SK-N-SH (cell line): Measurements from ENCODE around the gene UCHL5. TPM values are rescaled to one million over a fixed set of nuclear protein-coding genes. Genes with fewer than 3 reads are reported as not detected.

Experiments
- CTCF ChIA-PET: fragments of 300-600, 350-600 bp; formaldehyde crosslinking; extraction: SDS; loops from one replicate; lab custom pipeline; 2021; lab: Yijun Ruan, JAX
- POLR2A ChIA-PET: fragments of 350-600 bp; sonication (Branson Sonifier 250); formaldehyde crosslinking; extraction: SDS; loops from one replicate; lab custom pipeline; 2020; ENCODE audit warnings: antibody characterized with exemption, inconsistent platforms; lab: Yijun Ruan, JAX
- DNase-seq: peaks from one replicate; pipeline ENCODE4 v3.0.0; 2012
- H2AFZ ChIP-seq: fragments of 200-600 bp; sonication (generic); 2 replicates; pipeline ENCODE4 v1.8.1; 2016; ENCODE audit warnings: antibody characterized with exemption, mild to moderate bottlenecking, low read depth
- H3F3A ChIP-seq: fragments of 200-600 bp; sonication (generic); replicated peaks from 2 replicates; pipeline ENCODE3; 2016; ENCODE audit warnings: antibody characterized with exemption, mild to moderate bottlenecking; ENCODE audit not compliant: insufficient read depth
- H3K27ac ChIP-seq, 2 experiments: fragments of 200-500 bp in 1 of 2; fragments of 200-600 bp in 1 of 2; sonication (Bioruptor generic) in 1 of 2; sonication (generic), shearing (Covaris generic) in 1 of 2; 2 replicates each; pipeline versions ENCODE4 v1.5.1 to v1.6.1; 2014 to 2016; ENCODE audit warnings: low read depth in 2 of 2, inconsistent platforms in 1 of 2, low read length in 1 of 2, mild to moderate bottlenecking in 1 of 2, mixed read lengths in 1 of 2
- H3K27me3 ChIP-seq: fragments of 200-600 bp; sonication (generic), shearing (Covaris generic); 2 replicates; pipeline ENCODE4 v1.6.1; 2016; ENCODE audit warnings: mixed run types; ENCODE audit not compliant: insufficient read depth
- H3K36me3 ChIP-seq, 2 experiments: fragments of 200-500 bp in 1 of 2; fragments of 200-600 bp in 1 of 2; sonication (Bioruptor generic) in 1 of 2; sonication (generic) in 1 of 2; replicated peaks in 1 of 2; 2 replicates each; pipeline versions ENCODE3 to v1.5.1; 2014 to 2016; ENCODE audit warnings: low read length in 1 of 2, mild to moderate bottlenecking in 1 of 2; ENCODE audit not compliant: insufficient read depth in 2 of 2, control insufficient read depth in 1 of 2
- H3K4me1 ChIP-seq, 2 experiments: fragments of 200-500 bp in 1 of 2; fragments of 200-600 bp in 1 of 2; sonication (Bioruptor generic) in 1 of 2; sonication (generic), shearing (Covaris generic) in 1 of 2; 2 replicates each; pipeline versions ENCODE4 v1.5.1 to v1.6.1; 2014 to 2016; ENCODE audit warnings: low read depth in 1 of 2, low read length in 1 of 2, mixed run types in 1 of 2; ENCODE audit not compliant: insufficient read depth in 2 of 2, control insufficient read depth in 1 of 2
- H3K4me2 ChIP-seq: fragments of 200-600 bp; sonication (generic), shearing (Covaris generic); 2 replicates; pipeline ENCODE4 v1.6.1; 2017; ENCODE audit warnings: mixed run types
- H3K4me3 ChIP-seq, 2 experiments: fragments of 200-500 bp in 1 of 2; fragments of 200-600 bp in 1 of 2; sonication (Bioruptor generic) in 1 of 2; sonication (generic), shearing (Covaris generic) in 1 of 2; 2 replicates each; pipeline versions ENCODE4 v1.5.1 to v1.8.1; 2014 to 2016; ENCODE audit warnings: low read depth in 2 of 2, inconsistent platforms in 1 of 2, low read length in 1 of 2, mild to moderate bottlenecking in 1 of 2, mixed read lengths in 1 of 2, moderate library complexity in 1 of 2
- H3K79me2 ChIP-seq: fragments of 200-600 bp; sonication (generic); 2 replicates; pipeline ENCODE4 v1.8.1; 2017; ENCODE audit warnings: mild to moderate bottlenecking; ENCODE audit not compliant: insufficient read depth
- H3K9ac ChIP-seq: fragments of 200-600 bp; sonication (generic); 2 replicates; pipeline ENCODE4 v1.6.1; 2017; ENCODE audit warnings: mixed run types
- H3K9me2 ChIP-seq: fragments of 200-600 bp; sonication (generic); 2 replicates; pipeline ENCODE4 v1.6.1; 2017; ENCODE audit warnings: mixed run types
- H3K9me3 ChIP-seq: fragments of 200-600 bp; sonication (generic); 2 replicates; pipeline ENCODE4 v1.6.1; 2017; ENCODE audit warnings: mixed run types, mild to moderate bottlenecking, moderate library complexity
- H4K20me1 ChIP-seq: fragments of 200-600 bp; sonication (generic); 2 replicates; pipeline ENCODE4 v1.6.1; 2017; ENCODE audit warnings: mild to moderate bottlenecking, mixed run types; ENCODE audit not compliant: insufficient read depth
- CHD2 ChIP-seq: fragments of 150-350 bp; IDR thresholded peaks from 2 replicates; pipeline ENCODE4 v1.6.1; 2018; ENCODE audit warnings: low read length; ENCODE audit not compliant: partially characterized antibody
- ELF1 ChIP-seq: IDR thresholded peaks from 2 replicates; pipeline ENCODE4 v1.4.0; 2012
- EZH2phosphoT487 ChIP-seq: fragments of 200-600 bp; sonication (generic); IDR thresholded peaks from 2 replicates; pipeline ENCODE4 v1.6.1; 2017; ENCODE audit warnings: low read depth, mixed run types, mild to moderate bottlenecking, antibody characterized with exemption, moderate library complexity, borderline replicate concordance
- FOSL2 ChIP-seq: IDR thresholded peaks from 2 replicates; pipeline ENCODE4 v1.4.0; 2012; ENCODE audit warnings: low read depth, mild to moderate bottlenecking, moderate library complexity, borderline replicate concordance
- FOXJ3 ChIP-seq: sonication (generic); formaldehyde crosslinking; IDR thresholded peaks from 2 replicates; pipeline ENCODE4 v1.5.1; 2020; ENCODE audit warnings: mild to moderate bottlenecking, missing genetic modification reagents
- FOXM1 ChIP-seq: IDR thresholded peaks from 2 replicates; pipeline ENCODE4 v1.4.0; 2012; ENCODE audit warnings: low read depth, mild to moderate bottlenecking
- GABPA ChIP-seq: IDR thresholded peaks from 2 replicates; pipeline ENCODE4 v1.4.0; 2012; ENCODE audit warnings: low read depth, mild to moderate bottlenecking
- GATA2 ChIP-seq: sonication (generic); formaldehyde crosslinking; IDR thresholded peaks from 2 replicates; pipeline ENCODE4 v1.5.0; 2020; ENCODE audit warnings: mild to moderate bottlenecking, missing genetic modification reagents
- IRF3 ChIP-seq: fragments of 150-350 bp; IDR thresholded peaks from 2 replicates; pipeline ENCODE4 v1.6.1; 2016; ENCODE audit warnings: mild to moderate bottlenecking, low read depth, low read length
- JUND ChIP-seq: IDR thresholded peaks from 2 replicates; pipeline ENCODE4 v1.4.0; 2012
- PBX3 ChIP-seq: IDR thresholded peaks from 2 replicates; pipeline ENCODE4; 2012
- POLR2AphosphoS5 ChIP-seq: IDR thresholded peaks from 2 replicates; pipeline ENCODE4 v1.6.1; 2012; ENCODE audit warnings: low read depth, low read length
- RCOR1 ChIP-seq: fragments of 150-350 bp; IDR thresholded peaks from 2 replicates; pipeline ENCODE4 v1.6.1; 2017; ENCODE audit warnings: antibody characterized with exemption, low read length
- RFX5 ChIP-seq: IDR thresholded peaks from 2 replicates; pipeline ENCODE4 v1.6.1; 2012; ENCODE audit warnings: mild to moderate bottlenecking, improper control_type of control experiment, low read length
- RXRA ChIP-seq: IDR thresholded peaks from 2 replicates; pipeline ENCODE4 v1.4.0; 2012; ENCODE audit warnings: low read depth, mild to moderate bottlenecking, borderline replicate concordance
- SIN3A ChIP-seq: IDR thresholded peaks from 2 replicates; pipeline ENCODE4 v1.6.1; 2012; ENCODE audit warnings: low read depth, mild to moderate bottlenecking, low read length, moderate library complexity, borderline replicate concordance
- SMC3 ChIP-seq: IDR thresholded peaks from 2 replicates; pipeline ENCODE4 v1.6.1; 2012; ENCODE audit warnings: low read depth, low read length, improper control_type of control experiment
- TAF1 ChIP-seq: IDR thresholded peaks from 2 replicates; pipeline ENCODE4 v1.6.1; 2012; ENCODE audit warnings: low read depth, mild to moderate bottlenecking, low read length, moderate library complexity, borderline replicate concordance
- TCF12 ChIP-seq: IDR thresholded peaks from 2 replicates; pipeline ENCODE4 v1.4.0; 2012
- TEAD4 ChIP-seq: IDR thresholded peaks from 2 replicates; pipeline ENCODE4 v1.4.0; 2012; ENCODE audit warnings: mild to moderate bottlenecking, borderline replicate concordance; ENCODE audit not compliant: insufficient read depth
- USF2 ChIP-seq: fragments of 150-350 bp; IDR thresholded peaks from 2 replicates; pipeline ENCODE4 v1.6.1; 2017; ENCODE audit warnings: antibody characterized with exemption, low read length, low read depth, borderline replicate concordance
- ZBTB33 ChIP-seq: IDR thresholded peaks from 2 replicates; pipeline ENCODE4 v1.4.0; 2012; ENCODE audit warnings: low read depth, borderline replicate concordance
- WGBS: methylation state at CpG from one replicate; pipeline ENCODE4 v1.1.6; 2017; ENCODE audit warnings: low lambda C conversion rate; 5-methylcytosine and 5-hydroxymethylcytosine counted together
- polyA plus RNA-seq, 3 experiments: library from polyadenylated mRNA; depleted of rRNA; stranded (reverse); fragments of >200 nt; gene quantifications; 2 replicates each; pipeline ENCODE4 v1.2.3, GENCODE V29; 2012

The UCHL5 gene
- polyA plus RNA-seq, 1 of the 3 experiments (the other 2 are of a cell fraction) = 14.9 TPM

- Histone ChIP-seq H3K79me2 (no peaks in the 10 kb centered on the region), H3K27ac (peak overlapping the region; percentile 0 to 55; a peak in 3 of 4 replicates), H3K4me3 (no peak overlapping the region), H3K36me3 (peaks cover 9 to 36% of the 10 kb centered on the region in 2 experiments), H3K9me3 (no peaks in the 10 kb centered on the region), H3K4me2 (no peak overlapping the region), H3F3A (peaks cover 10% of the 10 kb centered on the region), H3K9me2 (no peaks in the 10 kb centered on the region), H3K9ac (no peak overlapping the region), H2AFZ (no peak overlapping the region), H4K20me1 (no peaks in the 10 kb centered on the region)
- CTCF ChIA-PET = interaction anchor here (1.1 to 8.3 kb wide), 3 partner anchors 207 to 539 kb away, joined by 3 to 104 read pairs (median 5); no protein-coding TSS in a partner anchor
- WGBS = 71% methylated on average over 2 of the region's 2 CpGs
- TF ChIP-seq TCF12 = no peak
- no peak for TF ChIP-seq ELF1
- TF ChIP-seq SIN3A = no peak
- no peak for TF ChIP-seq POLR2AphosphoS5
- TF ChIP-seq GATA2 = no peak
- TF ChIP-seq FOXM1 = no peak
- TF ChIP-seq USF2 = no peak
- no peak for TF ChIP-seq IRF3
- no peak for TF ChIP-seq FOSL2
- TF ChIP-seq SMC3 = no peak
- TF ChIP-seq GABPA = no peak
- TF ChIP-seq EZH2phosphoT487 = no peak
- no peak for TF ChIP-seq ZBTB33
- TF ChIP-seq TAF1 = no peak
- no peak for TF ChIP-seq RFX5
- TF ChIP-seq, all 33 proteins: peak for 0
- no peak for DNase-seq
- POLR2A ChIA-PET = no interaction called here
- Histone ChIP-seq H3K27me3 (no peaks in the 10 kb centered on the region), H3K4me1 (peaks cover 0 to 3% of the 10 kb centered on the region in 2 experiments; a peak in 3 of 4 replicates)
Observed at GRCh38 chr1:193013005-193013404, 46.2 kb downstream of the UCHL5 start.

- Histone ChIP-seq H3K79me2 (no peaks in the 10 kb centered on the region), H3K4me1 (peaks cover 0 to 3% of the 10 kb centered on the region in 2 experiments; a peak in 3 of 4 replicates), H3K9me2 (no peaks in the 10 kb centered on the region), H3K36me3 (peaks cover 9 to 22% of the 10 kb centered on the region in 2 experiments), H3K27me3 (no peaks in the 10 kb centered on the region), H3F3A (peaks cover 3% of the 10 kb centered on the region), H3K9ac (no peak overlapping the region), H2AFZ (no peak overlapping the region), H3K9me3 (no peaks in the 10 kb centered on the region), H3K4me3 (no peak overlapping the region), H3K4me2 (no peak overlapping the region), H4K20me1 (no peaks in the 10 kb centered on the region), H3K27ac (no peak overlapping the region)
- TF ChIP-seq ELF1 = no peak
- no peak for TF ChIP-seq IRF3
- no peak for TF ChIP-seq SIN3A
- TF ChIP-seq RFX5 = no peak
- TF ChIP-seq GABPA = no peak
- no peak for TF ChIP-seq CHD2
- no peak for TF ChIP-seq TEAD4
- no peak for TF ChIP-seq FOXM1
- TF ChIP-seq RCOR1 = no peak
- TF ChIP-seq JUND = no peak
- TF ChIP-seq FOXJ3 = no peak
- TF ChIP-seq RXRA = no peak
- no peak for TF ChIP-seq PBX3
- TF ChIP-seq POLR2AphosphoS5 = no peak
- POLR2A ChIA-PET = no interaction called here
- WGBS = 95% methylated on average over 1 of the region's 1 CpG
- CTCF ChIA-PET = no interaction called here
- no peak for DNase-seq
Observed at GRCh38 chr1:193011406-193011805, 47.8 kb downstream of the UCHL5 start.
